ENCODE measurements around the gene HEXIM2.

HEXIM2 gene

DNA sequence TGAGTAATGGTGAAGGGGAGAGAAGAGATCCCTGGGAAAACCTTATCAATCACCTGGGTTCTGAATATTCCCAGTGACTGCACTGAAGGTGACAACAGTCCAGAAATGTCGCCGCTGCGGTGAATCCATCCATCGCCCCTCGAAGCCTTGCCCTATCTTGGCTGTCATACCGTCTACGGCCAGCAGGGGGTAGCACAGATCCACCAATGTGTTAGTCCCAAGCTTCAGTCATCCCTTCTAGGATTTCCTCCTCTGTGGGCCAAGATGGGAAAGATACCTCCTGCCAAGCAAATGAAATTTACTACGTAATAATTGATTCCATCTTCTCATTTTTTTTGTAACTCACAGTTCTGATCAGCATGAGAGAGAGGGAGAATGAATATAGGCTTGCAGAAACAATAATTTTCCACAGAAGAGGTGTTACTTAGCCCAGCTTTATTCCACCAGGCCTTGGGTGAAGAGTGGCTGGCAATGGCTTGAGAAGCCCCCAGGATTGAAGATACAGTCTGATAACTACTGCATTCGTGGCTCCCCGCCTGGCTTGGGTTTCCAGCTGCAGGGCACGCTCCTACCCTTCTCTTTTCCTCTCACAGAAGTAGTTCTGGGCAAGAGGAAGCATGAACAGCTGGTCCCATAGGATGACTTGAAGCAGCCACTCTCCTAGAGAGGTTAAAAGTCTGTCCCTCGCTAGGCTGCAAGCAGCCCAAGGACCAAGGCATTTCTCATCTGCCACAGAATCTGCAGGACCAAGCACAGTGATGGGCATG lies 57.4 kb downstream of the HEXIM2 start:
- no peak overlapping the region for H3K9ac ChIP-seq (ENCODE audit: low read length)
- no peaks in the 10 kb centered on the region for H3K9me2 ChIP-seq (replicated peaks; ENCODE audit: insufficient read depth, low read length)
- H3K79me2 ChIP-seq (ENCODE audit: insufficient read depth, low read length): peaks cover 30% of the 10 kb centered on the region
- peak overlapping the region; percentile 92 for H3K4me2 ChIP-seq (ENCODE audit: low read depth, low read length, poor library complexity, severe bottlenecking)
- H3K4me3 ChIP-seq (ENCODE audit: insufficient read depth, low read length, poor library complexity, severe bottlenecking): no peak overlapping the region
- no peaks in the 10 kb centered on the region for H4K20me1 ChIP-seq (ENCODE audit: low read depth, low read length)
- peaks cover 36% of the 10 kb centered on the region for H3F3A ChIP-seq (ENCODE audit: insufficient read depth)
- peak overlapping the region; percentile 99 for H3K27ac ChIP-seq (ENCODE audit: low read depth, low read length)
- 0 out of 2 replicates have a peak, but pooled peaks cover 5% of the 10 kb centered on the region for H3K36me3 ChIP-seq (ENCODE audit: low read length)
- no peaks in the 10 kb centered on the region for H3K9me3 ChIP-seq (ENCODE audit: insufficient read depth, low read length)
- H3K27me3 ChIP-seq (ENCODE audit: low read length): no peaks in the 10 kb centered on the region
- H2AFZ ChIP-seq (ENCODE audit: low read depth, low read length, severe bottlenecking): no peak overlapping the region
- TF ChIP-seq CTCF (IDR thresholded peaks at IDR 0.05; ENCODE audit: insufficient read depth, low read length, poor library complexity, severe bottlenecking) (peak; percentile 85), EZH2phosphoT487 (conservative IDR thresholded peaks at IDR 0.05; ENCODE audit: low read length) (no peak)
